Midbrain (tissue), 1 donor: ENCODE data around the gene C3orf20.

Experiments used
- DNase-seq: peaks from one replicate; lab custom pipeline; 2025; lab: John Stamatoyannopoulos, UW

The C3orf20 gene

DNA sequence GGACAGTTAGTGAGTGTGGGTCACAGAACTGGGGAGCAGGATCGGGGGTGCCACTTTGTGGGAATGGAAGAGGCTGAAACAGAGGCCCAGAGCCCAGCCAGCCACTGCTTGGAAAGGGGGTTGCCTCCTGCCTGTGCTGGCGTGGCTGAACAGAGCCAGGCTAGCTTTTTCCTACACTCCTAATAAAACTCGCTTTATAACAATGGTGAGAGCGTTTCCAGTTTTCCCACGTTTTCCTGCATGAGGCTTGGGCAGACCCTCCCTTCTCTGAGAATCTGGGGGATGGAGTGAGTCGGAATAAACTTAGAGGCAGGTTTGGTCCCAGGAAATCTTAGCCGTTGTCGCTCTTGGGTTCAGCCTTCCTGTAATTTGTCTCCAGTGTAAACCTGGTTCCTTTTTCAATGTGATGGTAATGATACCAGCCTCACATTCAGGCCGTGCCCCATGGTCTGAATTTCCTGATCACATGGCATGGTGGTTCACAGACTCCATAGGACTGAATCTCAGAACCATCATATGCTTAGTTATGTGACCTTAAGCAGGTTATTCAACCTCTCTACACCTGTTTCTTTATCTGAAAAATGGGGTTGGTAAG is 137.4 kb downstream of the C3orf20 start:
- no peak for DNase-seq

DNA sequence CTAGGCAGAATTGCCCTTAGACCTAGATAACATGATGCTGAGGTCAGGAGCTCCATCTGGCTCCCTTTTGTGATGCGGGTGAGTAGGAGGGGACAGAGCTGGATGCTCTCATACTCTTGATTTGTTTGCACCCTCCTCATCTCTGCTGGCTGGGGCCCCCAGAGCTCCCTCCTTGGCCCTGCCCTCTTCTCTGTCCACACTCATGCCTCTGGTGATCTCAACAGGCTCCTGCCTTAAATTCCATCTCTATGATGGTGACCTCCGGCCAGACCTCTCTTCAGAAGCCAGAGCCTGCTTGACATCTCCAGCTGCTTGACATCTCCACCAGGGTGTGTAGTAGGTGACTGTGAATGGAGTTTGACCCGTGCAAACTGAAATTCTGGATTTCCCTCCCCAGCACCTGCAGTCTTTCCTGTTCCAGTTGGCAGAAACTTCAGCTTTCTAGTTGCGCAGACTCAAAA is 139.5 kb downstream of the C3orf20 start:
- no peak for DNase-seq

DNA sequence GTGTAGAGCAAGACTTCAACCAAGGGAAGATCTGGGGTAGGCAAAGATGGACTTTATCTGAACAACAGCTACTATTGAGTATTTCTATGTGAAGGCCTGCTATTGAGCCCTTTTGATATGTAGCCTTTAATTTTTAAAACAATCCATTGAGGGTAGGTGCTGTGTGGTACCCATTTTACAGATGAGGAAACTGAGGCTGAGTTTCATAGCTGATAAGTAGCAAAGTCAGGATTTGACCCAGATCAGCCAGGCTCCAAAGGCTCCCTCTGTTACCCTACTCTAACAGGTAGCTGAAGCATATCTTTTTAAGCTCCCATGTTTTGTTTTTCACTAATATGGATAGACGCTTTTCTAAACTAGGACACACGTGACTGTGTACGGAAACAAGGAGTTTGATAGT is 141.4 kb downstream of the C3orf20 start:
- DNase-seq = no peak

DNA sequence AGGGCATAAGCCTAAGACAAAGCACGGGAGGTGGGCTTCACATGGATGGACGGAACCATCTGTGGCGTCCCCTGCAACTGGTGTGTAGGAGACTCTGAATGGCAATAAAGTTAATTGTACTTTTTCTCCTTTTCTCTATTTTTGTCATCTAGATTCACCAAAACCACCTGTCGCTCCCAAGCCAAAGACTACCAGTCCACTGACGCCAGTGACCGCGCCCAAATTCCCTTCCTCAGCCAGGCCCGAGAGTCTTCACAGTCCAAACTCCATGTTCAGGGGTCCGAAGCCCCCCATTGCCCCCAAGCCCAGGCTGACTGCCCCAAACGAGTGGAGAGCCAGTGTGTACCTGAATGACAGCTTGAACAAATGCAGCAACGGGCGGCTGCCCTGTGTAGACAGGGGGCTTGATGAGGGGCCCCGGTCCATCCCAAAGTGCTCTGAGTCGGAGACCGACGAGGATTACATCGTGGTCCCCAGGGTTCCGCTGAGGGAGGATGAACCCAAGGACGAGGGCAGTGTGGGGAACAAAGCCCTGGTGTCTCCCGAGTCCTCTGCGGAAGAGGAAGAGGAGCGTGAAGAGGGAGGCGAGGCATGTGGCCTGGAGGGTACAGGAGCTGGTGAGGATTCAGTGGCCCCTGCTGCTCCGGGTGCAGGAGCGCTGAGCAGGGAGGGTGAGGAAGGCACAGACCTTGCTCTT is 144.0 kb downstream of the C3orf20 start, which contains the start of gene FGD5:
Gene FGD5 (plus strand): TSS at position 159 of the 697 bp plus-strand sequence. CDS start 110 bp downstream, at position 269.
- no peak for DNase-seq

GRCh38 chr3:14819671-14820070 is 144.7 kb downstream of the C3orf20 start:
- DNase-seq = no peak

GRCh38 chr3:14820156-14820555 is 145.2 kb downstream of the C3orf20 start:
- DNase-seq = no peak

DNA sequence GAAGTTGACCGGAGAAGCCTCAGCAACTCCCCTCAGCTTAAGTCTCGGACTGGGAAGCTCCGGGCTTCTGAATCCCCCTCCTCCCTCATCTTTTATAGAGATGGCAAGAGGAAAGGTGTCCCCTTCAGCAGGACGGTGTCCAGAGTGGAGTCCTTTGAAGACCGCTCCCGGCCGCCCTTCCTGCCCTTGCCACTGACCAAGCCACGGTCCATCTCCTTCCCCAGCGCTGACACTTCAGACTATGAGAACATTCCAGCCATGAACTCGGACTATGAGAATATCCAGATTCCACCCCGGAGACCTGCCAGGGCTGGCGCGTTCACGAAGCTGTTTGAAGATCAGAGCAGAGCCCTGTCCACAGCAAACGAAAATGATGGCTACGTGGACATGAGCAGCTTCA is 146.2 kb downstream of the C3orf20 start:
- DNase-seq = no peak

DNA sequence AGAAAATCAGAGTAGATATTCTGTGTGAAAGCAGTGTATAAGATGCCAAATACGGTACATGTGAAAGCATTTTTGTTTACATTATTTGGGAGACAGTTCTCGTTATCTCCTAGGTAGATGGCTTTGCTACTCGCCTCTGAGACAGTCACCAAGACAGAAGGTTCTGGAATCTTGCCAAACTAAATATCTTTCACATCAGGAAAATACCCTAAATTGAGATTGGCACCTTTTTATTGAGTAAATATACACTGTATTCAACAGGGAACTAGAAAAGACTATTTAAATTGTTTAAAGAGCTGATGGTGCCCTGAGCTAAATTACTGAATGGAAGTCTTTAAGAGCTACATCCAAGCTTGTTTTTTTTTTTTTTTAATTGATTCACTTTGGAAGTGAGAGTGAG is 147.2 kb downstream of the C3orf20 start:
- no peak for DNase-seq
